Endodermal cell (in vitro differentiated cells): ENCODE results near the gene ZFR2. TPM values are rescaled to one million over a fixed set of nuclear protein-coding genes. Genes with fewer than 3 reads are reported as not detected.

Experiments
- DNase-seq: peaks from one replicate; pipeline ENCODE4 v3.0.0-alpha.2; 2017
- H3K27ac ChIP-seq: 2 replicates; pipeline ENCODE4 v1.5.1; 2013; ENCODE audit warnings: mild to moderate bottlenecking, low read depth, low read length, moderate library complexity
- H3K27me3 ChIP-seq: 2 replicates; pipeline ENCODE4 v1.6.1; 2013; ENCODE audit warnings: mild to moderate bottlenecking, low read length, moderate library complexity; ENCODE audit not compliant: insufficient read depth, control insufficient read depth, poor library complexity, severe bottlenecking
- H3K36me3 ChIP-seq: 2 replicates; pipeline ENCODE4 v1.7.0; 2013; ENCODE audit warnings: mild to moderate bottlenecking, low read length, moderate library complexity; ENCODE audit not compliant: control insufficient read depth, insufficient read depth
- H3K4me1 ChIP-seq: one replicate; pipeline ENCODE4 v1.7.0; 2013; ENCODE audit warnings: low read length; ENCODE audit not compliant: control insufficient read depth, insufficient read depth
- H3K4me3 ChIP-seq: 2 replicates; pipeline ENCODE4 v1.5.1; 2013; ENCODE audit warnings: mild to moderate bottlenecking, low read length, moderate library complexity
- H3K9ac ChIP-seq: 2 replicates; pipeline ENCODE4 v1.6.1; 2013; ENCODE audit warnings: mild to moderate bottlenecking, low read length, moderate library complexity; ENCODE audit not compliant: poor library complexity, severe bottlenecking; ENCODE audit errors: extremely low read depth
- H3K9me3 ChIP-seq: 2 replicates; pipeline ENCODE4 v1.6.1; 2013; ENCODE audit warnings: mild to moderate bottlenecking, low read length, moderate library complexity; ENCODE audit not compliant: control insufficient read depth
- H3K27ac Mint-ChIP-seq: 2 replicates; pipeline ENCODE4 v1.8.0; 2020; ENCODE audit warnings: mixed read lengths
- H3K27me3 Mint-ChIP-seq: 2 replicates; pipeline ENCODE4 v1.8.0; 2021; ENCODE audit warnings: mild to moderate bottlenecking, mixed read lengths; ENCODE audit not compliant: insufficient read depth
- H3K36me3 Mint-ChIP-seq: 2 replicates; pipeline ENCODE4 v1.8.0; 2020; ENCODE audit warnings: low read depth, mixed read lengths
- H3K4me1 Mint-ChIP-seq: 2 replicates; pipeline ENCODE4 v1.8.0; 2020; ENCODE audit warnings: mixed read lengths
- H3K4me3 Mint-ChIP-seq: 2 replicates; pipeline ENCODE4 v1.8.0; 2020; ENCODE audit warnings: mild to moderate bottlenecking, moderate library complexity, mixed read lengths
- H3K9me3 Mint-ChIP-seq: 2 replicates; pipeline ENCODE4 v1.8.0; 2020; ENCODE audit warnings: mild to moderate bottlenecking, mixed read lengths
- CTCF ChIP-seq: fragments of 200-600 bp; sonication (generic); conservative IDR thresholded peaks from 2 replicates; pipeline ENCODE4 v1.5.0; 2021; ENCODE audit warnings: antibody characterized with exemption, mild to moderate bottlenecking
- WGBS, 2 experiments: methylation state at CpG; one replicate each; pipeline versions ENCODE4 v1.1.5 to v1.1.7; 2013; ENCODE audit warnings: missing lambda C conversion rate in 2 of 2, mixed read lengths in 1 of 2; ENCODE audit not compliant: insufficient coverage in 1 of 2, insufficient read length in 1 of 2; 5-methylcytosine and 5-hydroxymethylcytosine counted together
- total RNA-seq, 2 donors: library from RNA; stranded (reverse); fragmentation: NEBNext Ultra II Directional in 1 of 2; extraction: Animal tissue kit (Norgen Biotek cat#: 25700) in 1 of 2; gene quantifications; 2 replicates in 1 of 2; 3 replicates in 1 of 2; pipeline ENCODE4 v1.2.1, GENCODE V29; 2021

The ZFR2 gene
- total RNA-seq, 2 donors from 2014 or later: 16.4 to 24.6 TPM

GRCh38 chr19:3904233-3904632, 35.4 kb upstream of the ZFR2 start:
- H3K9me3 ChIP-seq: no peaks in the 10 kb centered on the region
- WGBS, 2 experiments: 93 to 95% methylated on average over 3 to 7 of the region's 8 CpGs
- no peak for TF ChIP-seq CTCF
- Mint-ChIP-seq H3K4me3 (no peak overlapping the region), H3K9me3 (peaks cover 7% of the 10 kb centered on the region), H3K27me3 (no peaks in the 10 kb centered on the region), H3K36me3 (peaks cover 4% of the 10 kb centered on the region), H3K27ac (no peak overlapping the region), H3K4me1 (no peaks in the 10 kb centered on the region)
- no peak for DNase-seq
- H3K27me3 ChIP-seq: no peaks in the 10 kb centered on the region
- H3K27ac ChIP-seq: no peak overlapping the region
- no peak overlapping the region for H3K4me3 ChIP-seq
- H3K9ac ChIP-seq: no peak overlapping the region
- no peaks in the 10 kb centered on the region for H3K36me3 ChIP-seq
- no peaks in the 10 kb centered on the region for H3K4me1 ChIP-seq

- Histone ChIP-seq H3K27ac (no peak overlapping the region), H3K9me3 (peaks cover 7% of the 10 kb centered on the region), H3K4me1 (no peaks in the 10 kb centered on the region), H3K36me3 (no peaks in the 10 kb centered on the region), H3K4me3 (no peak overlapping the region), H3K27me3 (no peaks in the 10 kb centered on the region), H3K9ac (no peak overlapping the region)
- no peak for DNase-seq
- Mint-ChIP-seq H3K4me1 (no peaks in the 10 kb centered on the region), H3K4me3 (no peak overlapping the region), H3K9me3 (peaks cover 15% of the 10 kb centered on the region), H3K36me3 (peaks cover 4% of the 10 kb centered on the region), H3K27ac (no peak overlapping the region), H3K27me3 (no peaks in the 10 kb centered on the region)
- 91 to 92% methylated on average over 13 to 15 of the region's 15 CpGs for WGBS, 2 experiments
- TF ChIP-seq CTCF: no peak
Measured at GRCh38 chr19:3902317-3902973, 33.6 kb upstream of the ZFR2 start.

GRCh38 chr19:3899531-3900294, 30.9 kb upstream of the ZFR2 start:
- Mint-ChIP-seq H3K4me1 (no peaks in the 10 kb centered on the region), H3K36me3 (peaks cover 4% of the 10 kb centered on the region), H3K27me3 (no peaks in the 10 kb centered on the region), H3K4me3 (no peak overlapping the region), H3K9me3 (peaks cover 15% of the 10 kb centered on the region), H3K27ac (no peak overlapping the region)
- no peak for TF ChIP-seq CTCF
- Histone ChIP-seq H3K4me1 (no peaks in the 10 kb centered on the region), H3K9me3 (peaks cover 7% of the 10 kb centered on the region), H3K4me3 (no peak overlapping the region), H3K36me3 (no peaks in the 10 kb centered on the region), H3K27ac (no peak overlapping the region), H3K27me3 (no peaks in the 10 kb centered on the region), H3K9ac (no peak overlapping the region)
- DNase-seq: no peak
- 91 to 95% methylated on average over 15 to 18 of the region's 18 CpGs for WGBS, 2 experiments
